Natural killer cell (primary cell): ENCODE measurements around the gene TMEM200C. TPM values are rescaled to one million over a fixed set of nuclear protein-coding genes. Genes with fewer than 3 reads are reported as not detected.
A peak's percentile ranks its signal among the peaks of the same experiment; 100 is the strongest.

Source experiments
- ATAC-seq, 3 donors: fragments of 150-1000 bp in 2 of 3; fragments of 200-7000 bp in 1 of 3; cut with Tn5 transposase; 1 replicate in 1 of 3; 2 replicates in 2 of 3; pipeline ENCODE4 v1.10.0; 2021; ENCODE audit warnings: mild to moderate bottlenecking in 2 of 3, moderate library complexity in 2 of 3
- DNase-seq, 2 donors: peaks; one replicate each; pipeline versions ENCODE4 v3.0.0 to v3.0.0-alpha.2; 2013 to 2021; ENCODE audit warnings: mixed read lengths in 1 of 2
- H3K27ac ChIP-seq: one replicate; pipeline ENCODE4 v1.5.1; 2013; ENCODE audit warnings: mild to moderate bottlenecking, low read length
- H3K27me3 ChIP-seq: one replicate; pipeline ENCODE4 v1.6.1; 2013; ENCODE audit warnings: low read length; ENCODE audit not compliant: control insufficient read depth, insufficient read depth
- H3K36me3 ChIP-seq: one replicate; pipeline ENCODE4 v1.6.1; 2013; ENCODE audit warnings: low read length; ENCODE audit not compliant: control insufficient read depth, insufficient read depth
- H3K4me1 ChIP-seq: one replicate; pipeline ENCODE4 v1.6.1; 2013; ENCODE audit warnings: low read length; ENCODE audit not compliant: control insufficient read depth, insufficient read depth
- H3K4me3 ChIP-seq: one replicate; pipeline ENCODE4 v1.5.1; 2013; ENCODE audit warnings: low read length
- H3K9me3 ChIP-seq: one replicate; pipeline ENCODE4 v1.6.1; 2013; ENCODE audit warnings: low read length; ENCODE audit not compliant: control insufficient read depth, insufficient read depth
- H3K27ac Mint-ChIP-seq, 2 donors: one replicate each; pipeline ENCODE4 v1.8.0; 2022; ENCODE audit warnings: mild to moderate bottlenecking in 2 of 2, mixed read lengths in 2 of 2, moderate library complexity in 1 of 2
- H3K27me3 Mint-ChIP-seq, 2 donors: one replicate each; pipeline ENCODE4 v1.8.0; 2022; ENCODE audit warnings: low read depth in 2 of 2, mixed read lengths in 2 of 2
- H3K36me3 Mint-ChIP-seq: one replicate; pipeline ENCODE4 v1.8.0; 2022; ENCODE audit warnings: mixed read lengths
- H3K4me1 Mint-ChIP-seq, 2 donors: one replicate each; pipeline ENCODE4 v1.8.0; 2022; ENCODE audit warnings: mixed read lengths in 2 of 2
- H3K4me3 Mint-ChIP-seq: one replicate; pipeline ENCODE4 v1.8.0; 2022; ENCODE audit warnings: mild to moderate bottlenecking, moderate library complexity, mixed read lengths
- H3K9me3 Mint-ChIP-seq, 2 donors: one replicate each; pipeline ENCODE4 v1.8.0; 2022; ENCODE audit warnings: mixed read lengths in 2 of 2
- WGBS: methylation state at CpG from one replicate; pipeline ENCODE4 v1.1.7; 2013; ENCODE audit warnings: missing lambda C conversion rate; ENCODE audit not compliant: insufficient coverage; 5-methylcytosine and 5-hydroxymethylcytosine counted together
- intact Hi-C: fragments of 100-400 bp; cut with micrococcal nuclease; formaldehyde crosslinking; loops from one replicate; pipeline ENCODE4 v1.14.2; 2022
- total RNA-seq, 4 donors: library from RNA; stranded (reverse); fragments of 120-200 nt in 1 of 4; gene quantifications; one replicate each; pipeline versions ENCODE4 v1.2.3 to v1.2.4, GENCODE V29; 2013 to 2022
- TF ChIP-seq, protein P1 (sequence below): fragments of 200-600 bp; IDR thresholded peaks from one replicate; pipeline ENCODE4 v1.8.0; 2022; ENCODE audit warnings: antibody characterized with exemption

TMEM200C gene
- total RNA-seq, 3 donors from 2014 or later (not counting 1 experiment from before 2014, with no cell fraction given): not detected

- Histone ChIP-seq H3K27me3 (no peaks in the 10 kb centered on the region), H3K27ac (no peak overlapping the region), H3K9me3 (no peaks in the 10 kb centered on the region), H3K4me3 (no peak overlapping the region), H3K4me1 (no peaks in the 10 kb centered on the region), H3K36me3 (no peaks in the 10 kb centered on the region)
- Mint-ChIP-seq H3K9me3 (no peaks in the 10 kb centered on the region), H3K27me3 (peaks cover 7 to 23% of the 10 kb centered on the region in 2 donors), H3K4me1 (no peaks in the 10 kb centered on the region), H3K36me3 (no peaks in the 10 kb centered on the region), H3K4me3 (no peak overlapping the region), H3K27ac (no peak overlapping the region)
- TF ChIP-seq, protein P1, sequence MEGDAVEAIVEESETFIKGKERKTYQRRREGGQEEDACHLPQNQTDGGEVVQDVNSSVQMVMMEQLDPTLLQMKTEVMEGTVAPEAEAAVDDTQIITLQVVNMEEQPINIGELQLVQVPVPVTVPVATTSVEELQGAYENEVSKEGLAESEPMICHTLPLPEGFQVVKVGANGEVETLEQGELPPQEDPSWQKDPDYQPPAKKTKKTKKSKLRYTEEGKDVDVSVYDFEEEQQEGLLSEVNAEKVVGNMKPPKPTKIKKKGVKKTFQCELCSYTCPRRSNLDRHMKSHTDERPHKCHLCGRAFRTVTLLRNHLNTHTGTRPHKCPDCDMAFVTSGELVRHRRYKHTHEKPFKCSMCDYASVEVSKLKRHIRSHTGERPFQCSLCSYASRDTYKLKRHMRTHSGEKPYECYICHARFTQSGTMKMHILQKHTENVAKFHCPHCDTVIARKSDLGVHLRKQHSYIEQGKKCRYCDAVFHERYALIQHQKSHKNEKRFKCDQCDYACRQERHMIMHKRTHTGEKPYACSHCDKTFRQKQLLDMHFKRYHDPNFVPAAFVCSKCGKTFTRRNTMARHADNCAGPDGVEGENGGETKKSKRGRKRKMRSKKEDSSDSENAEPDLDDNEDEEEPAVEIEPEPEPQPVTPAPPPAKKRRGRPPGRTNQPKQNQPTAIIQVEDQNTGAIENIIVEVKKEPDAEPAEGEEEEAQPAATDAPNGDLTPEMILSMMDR: no peak
- DNase-seq: no peak
- intact Hi-C loops: no loop called here
- no peak for ATAC-seq
Measured at GRCh38 chr18:5874336-5874735, 21.0 kb downstream of the TMEM200C start.

DNA sequence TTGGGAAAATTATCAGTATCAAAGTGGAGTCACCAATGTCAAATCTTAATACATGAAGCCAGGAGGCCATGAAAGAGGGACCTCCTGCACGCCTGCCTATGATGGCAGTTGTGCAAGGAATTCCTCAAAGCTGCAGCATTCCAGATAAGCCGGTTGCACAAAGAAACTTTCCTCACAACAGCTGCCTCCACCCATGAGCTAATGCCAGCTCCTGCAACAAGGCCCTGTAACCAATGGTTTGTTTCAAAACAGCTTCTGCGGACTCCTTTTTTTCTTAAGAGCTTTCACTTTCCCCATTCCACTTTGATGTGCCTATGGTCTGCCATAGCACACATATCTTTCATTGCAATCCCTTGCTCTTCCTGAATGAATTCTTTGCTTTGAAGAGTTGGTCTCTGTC lies 22.4 kb downstream of the TMEM200C start:
- H3K4me3 Mint-ChIP-seq: no peak overlapping the region
- 65% methylated on average over 3 of the region's 3 CpGs for WGBS
- no peaks in the 10 kb centered on the region for H3K27me3 ChIP-seq
- no peaks in the 10 kb centered on the region for H3K9me3 Mint-ChIP-seq
- no peaks in the 10 kb centered on the region for H3K4me1 Mint-ChIP-seq
- no peak overlapping the region for H3K27ac Mint-ChIP-seq
- TF ChIP-seq, protein P1: no peak
- H3K27me3 Mint-ChIP-seq: peaks cover 3 to 12% of the 10 kb centered on the region in 2 donors
- no peak for DNase-seq
- H3K27ac ChIP-seq: no peak overlapping the region
- H3K4me3 ChIP-seq: no peak overlapping the region
- H3K36me3 Mint-ChIP-seq: no peaks in the 10 kb centered on the region
- H3K36me3 ChIP-seq: no peaks in the 10 kb centered on the region
- intact Hi-C loops: no loop called here
- ATAC-seq: no peak
- no peaks in the 10 kb centered on the region for H3K9me3 ChIP-seq
- no peaks in the 10 kb centered on the region for H3K4me1 ChIP-seq

- H3K9me3 Mint-ChIP-seq: no peaks in the 10 kb centered on the region
- H3K36me3 Mint-ChIP-seq: no peaks in the 10 kb centered on the region
- H3K27me3 Mint-ChIP-seq: peaks cover 3 to 5% of the 10 kb centered on the region in 2 donors
- ATAC-seq (no peak), DNase-seq (no peak)
- H3K4me3 ChIP-seq: no peak overlapping the region
- H3K4me1 Mint-ChIP-seq: no peaks in the 10 kb centered on the region
- 58% methylated on average over 1 of the region's 1 CpG for WGBS
- TF ChIP-seq, protein P1: no peak
- no peaks in the 10 kb centered on the region for H3K4me1 ChIP-seq
- H3K27ac ChIP-seq: no peak overlapping the region
- intact Hi-C loops: no loop called here
- H3K9me3 ChIP-seq: no peaks in the 10 kb centered on the region
- H3K36me3 ChIP-seq: no peaks in the 10 kb centered on the region
- no peak overlapping the region for H3K27ac Mint-ChIP-seq
- H3K27me3 ChIP-seq: no peaks in the 10 kb centered on the region
- no peak overlapping the region for H3K4me3 Mint-ChIP-seq
Measured at GRCh38 chr18:5871426-5871825, 23.9 kb downstream of the TMEM200C start.

- no peaks in the 10 kb centered on the region for H3K36me3 ChIP-seq
- no peaks in the 10 kb centered on the region for H3K27me3 ChIP-seq
- Mint-ChIP-seq H3K4me1 (no peaks in the 10 kb centered on the region), H3K36me3 (no peaks in the 10 kb centered on the region), H3K27me3 (peaks cover 0 to 4% of the 10 kb centered on the region in 2 donors), H3K4me3 (no peak overlapping the region), H3K27ac (no peak overlapping the region), H3K9me3 (no peaks in the 10 kb centered on the region)
- H3K27ac ChIP-seq: no peak overlapping the region
- H3K9me3 ChIP-seq: no peaks in the 10 kb centered on the region
- DNase-seq: peak in 1 of 2 donors; percentile 28
- H3K4me3 ChIP-seq: no peak overlapping the region
- TF ChIP-seq, protein P1: peak; percentile 33
- 44% methylated on average over 12 of the region's 13 CpGs for WGBS
- peak; percentile 63 to 68 (median 67) for ATAC-seq
- intact Hi-C loops: loop anchor here (1.0 kb wide), 1 partner anchor 654 kb away; no protein-coding TSS in a partner anchor
- H3K4me1 ChIP-seq: no peaks in the 10 kb centered on the region
Measured at GRCh38 chr18:5868218-5868854, 27.0 kb downstream of the TMEM200C start.
